Testis (tissue), 2 donors: ENCODE results near the gene ACTR1A.

Experiments
- CTCF ChIP-seq, 3 experiments: fragments of 450-650 bp in 2 of 3; fragments of 200-600 bp in 1 of 3; sonication (generic) in 1 of 3; IDR thresholded peaks; one replicate each; pipeline ENCODE4 v1.5.1; 2016 to 2019; ENCODE audit warnings: antibody characterized with exemption in 3 of 3, mild to moderate bottlenecking in 2 of 3, moderate library complexity in 1 of 3
- POLR2A ChIP-seq: fragments of 450-650 bp; IDR thresholded peaks from one replicate; pipeline ENCODE4 v1.6.1; 2017; ENCODE audit warnings: antibody characterized with exemption, mild to moderate bottlenecking, moderate library complexity

- TF ChIP-seq CTCF (IDR thresholded peaks at IDR 0.05), result no peak
- no peak for TF ChIP-seq POLR2A
Observed at GRCh38 chr10:102465466-102465865, 37.0 kb downstream of the ACTR1A start.
